GM12878 (cell line): ENCODE data around the gene CIB2. TPM values are rescaled to one million over a fixed set of nuclear protein-coding genes. Genes with fewer than 3 reads are reported as not detected.

Experiments used
- ASH2L ChIP-seq: fragments of 300-600, 200-600 bp; sonication (generic); IDR thresholded peaks from 2 replicates; pipeline ENCODE4 v1.6.1; 2017; ENCODE audit warnings: low read depth, mild to moderate bottlenecking, borderline replicate concordance
- BACH1 ChIP-seq: fragments of 450-650 bp; IDR thresholded peaks from 2 replicates; pipeline ENCODE4 v1.6.1; 2017; ENCODE audit warnings: mild to moderate bottlenecking, borderline replicate concordance
- CBX5 ChIP-seq: sonication (generic); IDR thresholded peaks from 2 replicates; pipeline ENCODE4 v1.6.1; 2016; ENCODE audit warnings: low read depth, moderate library complexity, mild to moderate bottlenecking, inconsistent platforms
- CEBPB ChIP-seq, 2 experiments: fragments of 150-350 bp in 1 of 2; IDR thresholded peaks; 2 replicates each; pipeline ENCODE4 v1.6.1; 2012 to 2014; ENCODE audit warnings: low read depth in 2 of 2, low read length in 2 of 2, borderline replicate concordance in 1 of 2, inconsistent platforms in 1 of 2
- CEBPZ ChIP-seq: fragments of 150-350 bp; IDR thresholded peaks from 2 replicates; pipeline ENCODE4 v1.6.1; 2016; ENCODE audit warnings: low read depth, low read length
- CHD4 ChIP-seq: fragments of 200-600 bp; sonication (generic); IDR thresholded peaks from 2 replicates; pipeline ENCODE4 v1.6.1; 2016; ENCODE audit warnings: mild to moderate bottlenecking
- E4F1 ChIP-seq: fragments of 450-650 bp; IDR thresholded peaks from 2 replicates; pipeline ENCODE4 v1.6.1; 2018; ENCODE audit warnings: borderline replicate concordance, mild to moderate bottlenecking; ENCODE audit not compliant: partially characterized antibody
- EZH2 ChIP-seq: IDR thresholded peaks from 2 replicates; pipeline ENCODE4 v1.6.1; 2012; ENCODE audit warnings: low read depth, mild to moderate bottlenecking, control low read depth, inconsistent platforms, low read length, borderline replicate concordance; ENCODE audit not compliant: control insufficient read depth
- HCFC1 ChIP-seq: fragments of 150-350 bp; IDR thresholded peaks from 2 replicates; pipeline ENCODE4 v1.6.1; 2014; ENCODE audit warnings: low read length
- IRF4 ChIP-seq: IDR thresholded peaks from 2 replicates; pipeline ENCODE4 v1.6.1; 2011; ENCODE audit warnings: low read depth, low read length
- NBN ChIP-seq: fragments of 450-650 bp; IDR thresholded peaks from 2 replicates; pipeline ENCODE4 v1.6.1; 2016
- NR2C2 ChIP-seq: IDR thresholded peaks from 2 replicates; pipeline ENCODE4 v1.6.1; 2011; ENCODE audit warnings: borderline replicate concordance, low read depth; ENCODE audit not compliant: control insufficient read depth, insufficient read length
- NR2F1 ChIP-seq: fragments of 450-650 bp; conservative IDR thresholded peaks from 2 replicates; pipeline ENCODE4 v1.6.1; 2017; ENCODE audit warnings: mild to moderate bottlenecking
- RCOR1 ChIP-seq: conservative IDR thresholded peaks from 2 replicates; pipeline ENCODE4 v1.6.1; 2012; ENCODE audit warnings: low read depth, low read length, improper control_type of control experiment
- REST ChIP-seq: IDR thresholded peaks from 2 replicates; pipeline ENCODE4 v1.6.1; 2012; ENCODE audit warnings: mild to moderate bottlenecking, low read depth, low read length
- YY1 ChIP-seq: IDR thresholded peaks from 2 replicates; pipeline ENCODE4 v1.6.1; 2011; ENCODE audit warnings: low read depth, mild to moderate bottlenecking, low read length
- ZNF217 ChIP-seq: fragments of 450-650 bp; IDR thresholded peaks from 2 replicates; pipeline ENCODE4 v1.6.1; 2017; ENCODE audit warnings: antibody characterized with exemption, mild to moderate bottlenecking
- ZNF384 ChIP-seq: IDR thresholded peaks from 2 replicates; pipeline ENCODE4 v1.6.1; 2012; ENCODE audit warnings: low read depth, mild to moderate bottlenecking, low read length, improper control_type of control experiment, borderline replicate concordance
- ZNF622 ChIP-seq: fragments of 450-650 bp; IDR thresholded peaks from 2 replicates; pipeline ENCODE4 v1.6.1; 2017; ENCODE audit warnings: mild to moderate bottlenecking, inconsistent platforms
- polyA plus RNA-seq, 11 experiments: library from polyadenylated mRNA; depleted of rRNA in 4 of 11; unstranded in 6 of 11; stranded (reverse) in 5 of 11; fragments of >200 nt; fragmentation: Nextera tagmentation in 4 of 11; fragmentation: Illumina TruSeq in 1 of 11; extraction: Ambion mirVana in 4 of 11; extraction: Trizol in 1 of 11; gene quantifications; 1 replicate in 1 of 11; 2 replicates in 10 of 11; pipeline versions ENCODE4 v1.2.1 to v1.2.3, GENCODE V29; 2011 to 2016; ENCODE audit warnings: inconsistent platforms in 2 of 11, missing spikeins in 2 of 11, low read depth in 1 of 11
- total RNA-seq, 4 experiments: library from RNA; depleted of rRNA in 3 of 4; stranded (reverse); fragments of >200 nt in 3 of 4; fragmentation: Illumina TruSeq in 1 of 4; extraction: Trizol in 1 of 4; gene quantifications; 2 replicates each; pipeline versions ENCODE4 v1.2.1 to v1.2.3, GENCODE V29; 2013 to 2021

CIB2 gene
- total and polyA plus RNA-seq, 10 of the 15 experiments (the other 5 are each of a cell fraction or from before 2014, with no cell fraction given): 0.56 to 12.1 (median 7.1) TPM

- TF ChIP-seq CBX5 (no peak), REST (no peak), E4F1 (peak; percentile 59), ASH2L (0 out of 2 replicates have a peak, but pooled peaks have one; percentile 45), ZNF384 (no peak), CEBPB (IDR thresholded peaks at IDR 0.05; ENCODE audit: borderline replicate concordance in 1 of 2, low read depth in 2 of 2, low read length in 2 of 2) (no peak), NR2F1 (peak; percentile 93), CEBPZ (no peak), NBN (no peak; the same call in 1 of the 2 replicates), EZH2 (no peak), ZNF622 (no peak), RCOR1 (no peak), NR2C2 (no peak), BACH1 (peak; percentile 95), HCFC1 (peak; percentile 10; the same call in 1 of the 2 replicates), YY1 (peak; percentile 17; the same call in 1 of the 2 replicates), CHD4 (no peak), ZNF217 (peak; percentile 20; the same call in 1 of the 2 replicates), IRF4 (0 out of 2 replicates have a peak, but pooled peaks have one; percentile 44)
These were observed 18.0 kb upstream of the CIB2 start, which contains the start of gene IDH3A (continued) for GRCh38 chr15:78149068-78149804.
